HTR-8/SVneo (cell line): Measurements from ENCODE around the gene GNAQ.

Experiments used
- DNase-seq: peaks from one replicate; pipeline ENCODE4 v3.0.0; 2011; ENCODE audit warnings: low spot score, mixed read lengths; ENCODE audit not compliant: insufficient read length
- FAIRE-seq: peaks from 2 replicates; lab custom pipeline; 2011; peaks lifted over from hg19 to GRCh38; lab: Jason Lieb, UNC

GNAQ gene

GRCh38 chr9:77980622-77981021 lies 51.0 kb downstream of the GNAQ start:
- no peak for FAIRE-seq
- no peak for DNase-seq

- DNase-seq, result no peak
- no peak for FAIRE-seq
Observed at GRCh38 chr9:77978086-77978781, 53.4 kb downstream of the GNAQ start.

GRCh38 chr9:77977210-77977611 lies 54.4 kb downstream of the GNAQ start:
- FAIRE-seq, result no peak
- peak; percentile 50 for DNase-seq

GRCh38 chr9:77975806-77976205 lies 55.8 kb downstream of the GNAQ start:
- DNase-seq, result no peak
- FAIRE-seq, result no peak

- no peak for DNase-seq
- FAIRE-seq, result no peak
Observed at GRCh38 chr9:77975036-77975435, 56.6 kb downstream of the GNAQ start.

- FAIRE-seq (no peak), DNase-seq (no peak)
Observed at GRCh38 chr9:77974434-77974833, 57.2 kb downstream of the GNAQ start.

GRCh38 chr9:77969083-77969482 lies 62.5 kb downstream of the GNAQ start:
- no peak for FAIRE-seq
- DNase-seq, result no peak

GRCh38 chr9:77968506-77968905 lies 63.1 kb downstream of the GNAQ start:
- no peak for FAIRE-seq
- DNase-seq, result no peak

- DNase-seq, result no peak
- no peak for FAIRE-seq
Observed at GRCh38 chr9:77966718-77967117, 64.9 kb downstream of the GNAQ start.

GRCh38 chr9:77965445-77966123 lies 66.0 kb downstream of the GNAQ start:
- DNase-seq (no peak), FAIRE-seq (no peak)

- FAIRE-seq (no peak), DNase-seq (no peak)
Observed at GRCh38 chr9:77964258-77964657, 67.4 kb downstream of the GNAQ start.

- FAIRE-seq (no peak), DNase-seq (no peak)
Observed at GRCh38 chr9:77961541-77961940, 70.1 kb downstream of the GNAQ start.

- peak; percentile 12 for DNase-seq
- FAIRE-seq, result no peak
Observed at GRCh38 chr9:77960356-77961153, 71.1 kb downstream of the GNAQ start.

- DNase-seq (no peak), FAIRE-seq (no peak)
Observed at GRCh38 chr9:77959803-77960202, 71.8 kb downstream of the GNAQ start.

- FAIRE-seq (no peak), DNase-seq (no peak)
Observed at GRCh38 chr9:77957652-77958051, 74.0 kb downstream of the GNAQ start.

- DNase-seq (no peak), FAIRE-seq (no peak)
Observed at GRCh38 chr9:77956555-77956954, 75.1 kb downstream of the GNAQ start.

GRCh38 chr9:77954666-77955015 lies 77.0 kb downstream of the GNAQ start:
- FAIRE-seq (no peak), DNase-seq (no peak)

- DNase-seq (no peak), FAIRE-seq (no peak)
Observed at GRCh38 chr9:77954013-77954665, 77.5 kb downstream of the GNAQ start.

GRCh38 chr9:77953590-77953989 lies 78.0 kb downstream of the GNAQ start:
- DNase-seq (no peak), FAIRE-seq (no peak)

- no peak for FAIRE-seq
- no peak for DNase-seq
Observed at GRCh38 chr9:77952635-77953328, 78.8 kb downstream of the GNAQ start.
